ENCODE data around the gene SERPINB1. TPM values are rescaled to one million over a fixed set of nuclear protein-coding genes. Genes with fewer than 3 reads are reported as not detected.

SERPINB1 gene
- total and polyA plus RNA-seq, 9 of the 15 experiments (the other 6 are each of a cell fraction or from before 2014, with no cell fraction given): 33.9 to 108 (median 63.8) TPM

DNA sequence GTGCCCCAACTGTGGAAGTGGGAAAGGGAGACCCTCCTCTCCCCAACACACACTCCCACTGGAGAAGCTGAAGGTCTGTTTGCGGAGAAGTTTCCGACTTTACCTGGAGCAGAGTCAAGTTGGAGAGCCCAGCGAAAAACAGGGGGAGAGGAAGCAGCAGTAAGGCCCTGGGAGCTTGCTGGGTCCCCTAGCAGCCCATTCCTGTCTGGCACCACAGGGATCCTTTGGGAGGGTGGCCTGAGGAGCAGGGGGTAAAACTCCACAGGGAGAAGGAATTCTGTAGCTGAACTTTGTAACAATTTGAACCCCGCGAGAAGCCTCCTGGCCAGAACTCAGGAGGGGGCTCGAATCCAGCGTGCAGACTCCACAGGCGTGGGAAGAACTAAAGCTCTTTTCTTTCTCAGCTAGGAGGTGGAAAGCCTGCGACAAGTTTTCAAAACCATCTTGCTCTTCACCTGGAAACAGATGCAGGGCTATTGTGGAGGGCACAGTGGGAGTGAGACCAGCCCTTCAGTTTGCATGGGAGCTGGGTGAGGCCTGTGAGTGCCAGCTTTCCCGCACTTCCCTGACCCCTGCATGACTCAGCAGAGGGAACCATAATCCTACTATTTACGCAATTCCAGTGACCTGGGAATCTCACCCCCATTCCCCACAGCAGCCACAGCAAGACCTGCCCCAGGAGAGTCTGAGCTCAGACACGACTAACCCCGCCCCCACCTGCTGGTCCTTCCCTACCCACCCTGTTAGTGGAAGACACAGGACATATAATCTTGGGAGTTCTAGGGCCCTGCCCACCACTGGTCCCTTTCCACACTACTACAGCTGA, 35.6 kb upstream of the SERPINB1 start:
- Histone ChIP-seq H3K9me1 (ENCODE audit: control insufficient read depth, insufficient read depth, low read length) (no peaks in the 10 kb centered on the region), H3K27me3 (ENCODE audit: control insufficient read depth in 2 of 2, insufficient read depth in 2 of 2, low read length in 2 of 2) (no peaks in the 10 kb centered on the region), H3K4me1 (replicated peaks in 1 of 2; ENCODE audit: control insufficient read depth in 2 of 2, insufficient read depth in 2 of 2, low read length in 2 of 2) (peaks cover 0 to 3% of the 10 kb centered on the region in 2 experiments; a peak in 3 of 5 replicates), H3K79me2 (ENCODE audit: control insufficient read depth, insufficient read depth, low read length) (no peaks in the 10 kb centered on the region), H3K4me3 (no peak overlapping the region), H3K36me3 (ENCODE audit: control insufficient read depth, insufficient read depth, low read length) (no peaks in the 10 kb centered on the region), H3K9ac (ENCODE audit: insufficient read depth in 1 of 2, low read depth in 2 of 2, low read length in 2 of 2) (peak overlapping the region in 1 of 2 experiments; percentile 72; a peak in 1 of 4 replicates), H3K9me3 (replicated peaks; ENCODE audit: control insufficient read depth, insufficient read depth, low read depth, low read length) (0 out of 2 replicates have a peak, but pooled peaks cover 4% of the 10 kb centered on the region), H2AFZ (ENCODE audit: low read depth, low read length) (peak overlapping the region; percentile 32; the same call in 1 of the 2 replicates), H4K20me1 (replicated peaks; ENCODE audit: control insufficient read depth, insufficient read depth, low read length) (no peaks in the 10 kb centered on the region), H3K4me2 (ENCODE audit: insufficient read depth, low read length) (no peak overlapping the region), H3K27ac (ENCODE audit: extremely low read depth, low read depth, low read length) (no peak overlapping the region)
- no peak for DNase-seq (ENCODE audit: extremely low read depth in 1 of 4, low spot score in 3 of 4)
- intact Hi-C loops (cut with micrococcal nuclease) (no loop called here), in situ Hi-C loops (cut with MboI) (no loop called here)
- CTCF ChIA-PET (ENCODE audit: low intra/inter-chr PET ratio): no interaction called here
- POLR2A ChIA-PET: interaction anchor here (0.6 to 3.4 kb wide), 5 partner anchors 11 to 138 kb away, joined by 4 to 21 read pairs (median 4); no protein-coding TSS in a partner anchor
- TF ChIP-seq, protein P1, sequence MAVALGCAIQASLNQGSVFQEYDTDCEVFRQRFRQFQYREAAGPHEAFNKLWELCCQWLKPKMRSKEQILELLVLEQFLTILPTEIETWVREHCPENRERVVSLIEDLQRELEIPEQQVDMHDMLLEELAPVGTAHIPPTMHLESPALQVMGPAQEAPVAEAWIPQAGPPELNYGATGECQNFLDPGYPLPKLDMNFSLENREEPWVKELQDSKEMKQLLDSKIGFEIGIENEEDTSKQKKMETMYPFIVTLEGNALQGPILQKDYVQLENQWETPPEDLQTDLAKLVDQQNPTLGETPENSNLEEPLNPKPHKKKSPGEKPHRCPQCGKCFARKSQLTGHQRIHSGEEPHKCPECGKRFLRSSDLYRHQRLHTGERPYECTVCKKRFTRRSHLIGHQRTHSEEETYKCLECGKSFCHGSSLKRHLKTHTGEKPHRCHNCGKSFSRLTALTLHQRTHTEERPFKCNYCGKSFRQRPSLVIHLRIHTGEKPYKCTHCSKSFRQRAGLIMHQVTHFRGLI (CRISPR knock-in tag; IDR thresholded peaks at IDR 0.05): no peak
- TF ChIP-seq MAFG (tag; conservative IDR thresholded peaks at IDR 0.05): 0 out of 2 replicates have a peak, but pooled peaks have one; percentile 11
- FAIRE-seq: no peak
- 68% methylated on average over 13 of the region's 13 CpGs for WGBS (ENCODE audit: insufficient coverage, low coverage, missing lambda C conversion rate)
- no TSS peak for BruUV-seq (replicated peaks)
- ATAC-seq: no peak
